Measurements from ENCODE around the gene SCRN2. TPM values are rescaled to one million over a fixed set of nuclear protein-coding genes. Genes with fewer than 3 reads are reported as not detected.

The SCRN2 gene
- polyA plus RNA-seq, 10 donors: 15.2 to 36.0 (median 21.0) TPM

- peak; percentile 82 to 91 (median 84) for DNase-seq
Observed at GRCh38 chr17:47821424-47822391, 19.4 kb downstream of the SCRN2 start, which contains the start of gene OSBPL7. OSBPL7 (minus strand) TSS chr17:47821794; CDS start chr17:47820278, 1,516 bp downstream.

- no peak for DNase-seq
Observed at GRCh38 chr17:47821031-47821423, 20.0 kb downstream of the SCRN2 start.

- no peak for DNase-seq
Observed at GRCh38 chr17:47820033-47820789, 20.9 kb downstream of the SCRN2 start.

GRCh38 chr17:47819475-47819874 lies 21.6 kb downstream of the SCRN2 start:
- no peak for DNase-seq

- no peak for DNase-seq
Observed at GRCh38 chr17:47818002-47818695, 22.9 kb downstream of the SCRN2 start.

GRCh38 chr17:47816947-47817346 lies 24.1 kb downstream of the SCRN2 start:
- no peak for DNase-seq

- DNase-seq: no peak
Observed at GRCh38 chr17:47816111-47816735, 24.9 kb downstream of the SCRN2 start.

- DNase-seq: no peak
Observed at GRCh38 chr17:47815106-47815918, 25.8 kb downstream of the SCRN2 start.

- no peak for DNase-seq
Observed at GRCh38 chr17:47813512-47814031, 27.5 kb downstream of the SCRN2 start.

GRCh38 chr17:47813077-47813476 lies 28.0 kb downstream of the SCRN2 start:
- no peak for DNase-seq

GRCh38 chr17:47812146-47812920 lies 28.7 kb downstream of the SCRN2 start:
- no peak for DNase-seq

GRCh38 chr17:47811709-47812108 lies 29.4 kb downstream of the SCRN2 start:
- no peak for DNase-seq

GRCh38 chr17:47810901-47811635 lies 30.0 kb downstream of the SCRN2 start:
- DNase-seq: no peak

- DNase-seq: peak in 1 of 3 donors; percentile 56
Observed at GRCh38 chr17:47810200-47810821, 30.8 kb downstream of the SCRN2 start.

- DNase-seq: no peak
Observed at GRCh38 chr17:47808830-47809480, 32.1 kb downstream of the SCRN2 start.

GRCh38 chr17:47808036-47808829 lies 32.8 kb downstream of the SCRN2 start:
- DNase-seq: no peak

- no peak for DNase-seq
Observed at GRCh38 chr17:47807421-47807820, 33.7 kb downstream of the SCRN2 start.

Data from muscle of back (tissue), 11 donors.